ENCODE measurements around the gene LMOD3.

GRCh38 chr3:69058947-69059224, 63.5 kb downstream of the LMOD3 start:
- no peak for TF ChIP-seq GATA2 (IDR thresholded peaks at IDR 0.05; ENCODE audit: low read depth, low read length)
- no peak for TF ChIP-seq GATA3 (IDR thresholded peaks at IDR 0.05; ENCODE audit: low read depth, low read length)

Measured in SH-SY5Y (cell line).